ENCODE data around the gene RNF208. TPM values are rescaled to one million over a fixed set of nuclear protein-coding genes. Genes with fewer than 3 reads are reported as not detected.
A peak's percentile ranks its signal among the peaks of the same experiment; 100 is the strongest.

RNF208 gene
- total RNA-seq, 2 donors from 2014 or later, result 0.78 to 14.5 TPM

DNA sequence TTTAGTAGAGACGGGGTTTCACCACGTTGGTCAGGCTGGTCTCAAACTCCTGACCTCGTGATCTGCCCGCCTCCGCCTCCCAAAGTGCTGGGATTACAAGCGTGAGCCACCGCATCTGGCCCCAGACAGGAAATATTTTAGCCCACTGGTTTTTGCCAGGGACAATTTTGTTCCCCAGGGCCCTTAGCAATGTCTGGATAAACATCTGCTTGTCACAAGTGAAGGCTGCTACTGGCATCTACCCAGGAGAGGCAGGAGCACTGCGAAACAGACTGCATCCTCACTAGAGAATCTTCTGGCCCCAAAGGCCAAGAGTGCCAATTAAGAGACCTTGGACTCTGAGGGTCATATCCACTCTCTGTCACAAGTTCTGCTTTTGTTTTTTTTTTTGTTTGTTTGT is 19.1 kb downstream of the RNF208 start:
- Histone ChIP-seq H3K4me3 (no peak overlapping the region), H3K36me3 (replicated peaks in 1 of 2; ENCODE audit: insufficient read depth in 1 of 2, low read depth in 2 of 2) (no peaks in the 10 kb centered on the region), H3K9me3 (no peaks in the 10 kb centered on the region), H3K27me3 (no peaks in the 10 kb centered on the region), H3K4me1 (peaks cover 70% of the 10 kb centered on the region), H3K27ac (no peak overlapping the region)
- intact Hi-C loops (cut with DNase I), result no loop called here
- ATAC-seq (no peak), DNase-seq (no peak)
- TF ChIP-seq, protein P1, sequence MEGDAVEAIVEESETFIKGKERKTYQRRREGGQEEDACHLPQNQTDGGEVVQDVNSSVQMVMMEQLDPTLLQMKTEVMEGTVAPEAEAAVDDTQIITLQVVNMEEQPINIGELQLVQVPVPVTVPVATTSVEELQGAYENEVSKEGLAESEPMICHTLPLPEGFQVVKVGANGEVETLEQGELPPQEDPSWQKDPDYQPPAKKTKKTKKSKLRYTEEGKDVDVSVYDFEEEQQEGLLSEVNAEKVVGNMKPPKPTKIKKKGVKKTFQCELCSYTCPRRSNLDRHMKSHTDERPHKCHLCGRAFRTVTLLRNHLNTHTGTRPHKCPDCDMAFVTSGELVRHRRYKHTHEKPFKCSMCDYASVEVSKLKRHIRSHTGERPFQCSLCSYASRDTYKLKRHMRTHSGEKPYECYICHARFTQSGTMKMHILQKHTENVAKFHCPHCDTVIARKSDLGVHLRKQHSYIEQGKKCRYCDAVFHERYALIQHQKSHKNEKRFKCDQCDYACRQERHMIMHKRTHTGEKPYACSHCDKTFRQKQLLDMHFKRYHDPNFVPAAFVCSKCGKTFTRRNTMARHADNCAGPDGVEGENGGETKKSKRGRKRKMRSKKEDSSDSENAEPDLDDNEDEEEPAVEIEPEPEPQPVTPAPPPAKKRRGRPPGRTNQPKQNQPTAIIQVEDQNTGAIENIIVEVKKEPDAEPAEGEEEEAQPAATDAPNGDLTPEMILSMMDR (IDR thresholded peaks at IDR 0.05), result no peak
- TF ChIP-seq POLR2A (IDR thresholded peaks at IDR 0.05), result no peak
- WGBS, 2 donors, result 75 to 78% methylated on average over 8 of the region's 8 CpGs

DNA sequence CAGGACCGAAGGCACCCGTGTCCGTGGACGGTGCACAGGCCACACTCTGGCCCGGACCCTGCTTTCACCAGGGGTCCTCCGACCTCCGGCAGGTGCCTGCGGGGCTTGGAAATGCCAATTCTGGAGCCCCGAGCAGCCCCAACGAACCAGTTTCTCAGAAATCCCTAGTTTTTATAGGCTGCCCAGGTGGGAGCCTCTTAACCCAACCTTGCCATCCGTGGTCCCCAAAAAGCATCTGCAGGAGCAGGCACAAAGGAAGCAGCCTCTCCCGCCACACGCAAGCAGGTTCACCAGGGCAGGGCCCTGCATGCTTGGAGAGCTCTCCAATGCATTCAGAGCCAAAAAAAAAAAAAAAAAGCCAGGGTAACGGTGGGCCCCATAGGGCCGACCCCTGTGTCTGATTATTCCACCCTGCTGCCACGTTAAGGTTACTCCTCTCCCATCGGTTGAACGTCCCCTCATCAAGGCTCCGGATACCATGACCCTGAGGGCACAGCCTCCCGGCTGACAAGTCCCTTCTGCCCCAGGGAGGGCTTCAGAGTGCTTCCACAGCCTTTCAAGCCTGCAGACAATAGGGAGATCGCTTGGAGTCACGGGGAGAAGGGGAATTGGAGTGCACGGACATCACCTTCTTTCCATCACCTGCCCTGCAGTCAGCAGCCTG is 20.7 kb downstream of the RNF208 start:
- Histone ChIP-seq H3K27ac (peak overlapping the region; percentile 70 to 89 (median 81)), H3K9me3 (no peaks in the 10 kb centered on the region), H3K27me3 (no peaks in the 10 kb centered on the region), H3K4me3 (peak overlapping the region in 1 of 2 donors; percentile 18), H3K4me1 (peaks cover 80% of the 10 kb centered on the region), H3K36me3 (replicated peaks in 1 of 2; ENCODE audit: insufficient read depth in 1 of 2, low read depth in 2 of 2) (no peaks in the 10 kb centered on the region)
- ATAC-seq (no peak), DNase-seq (no peak)
- intact Hi-C loops (cut with DNase I), result no loop called here
- 12 to 26% methylated on average over 10 to 23 of the region's 23 CpGs for WGBS, 2 donors
- no peak for TF ChIP-seq POLR2A (IDR thresholded peaks at IDR 0.05)
- TF ChIP-seq, protein P1 (IDR thresholded peaks at IDR 0.05), result no peak

DNA sequence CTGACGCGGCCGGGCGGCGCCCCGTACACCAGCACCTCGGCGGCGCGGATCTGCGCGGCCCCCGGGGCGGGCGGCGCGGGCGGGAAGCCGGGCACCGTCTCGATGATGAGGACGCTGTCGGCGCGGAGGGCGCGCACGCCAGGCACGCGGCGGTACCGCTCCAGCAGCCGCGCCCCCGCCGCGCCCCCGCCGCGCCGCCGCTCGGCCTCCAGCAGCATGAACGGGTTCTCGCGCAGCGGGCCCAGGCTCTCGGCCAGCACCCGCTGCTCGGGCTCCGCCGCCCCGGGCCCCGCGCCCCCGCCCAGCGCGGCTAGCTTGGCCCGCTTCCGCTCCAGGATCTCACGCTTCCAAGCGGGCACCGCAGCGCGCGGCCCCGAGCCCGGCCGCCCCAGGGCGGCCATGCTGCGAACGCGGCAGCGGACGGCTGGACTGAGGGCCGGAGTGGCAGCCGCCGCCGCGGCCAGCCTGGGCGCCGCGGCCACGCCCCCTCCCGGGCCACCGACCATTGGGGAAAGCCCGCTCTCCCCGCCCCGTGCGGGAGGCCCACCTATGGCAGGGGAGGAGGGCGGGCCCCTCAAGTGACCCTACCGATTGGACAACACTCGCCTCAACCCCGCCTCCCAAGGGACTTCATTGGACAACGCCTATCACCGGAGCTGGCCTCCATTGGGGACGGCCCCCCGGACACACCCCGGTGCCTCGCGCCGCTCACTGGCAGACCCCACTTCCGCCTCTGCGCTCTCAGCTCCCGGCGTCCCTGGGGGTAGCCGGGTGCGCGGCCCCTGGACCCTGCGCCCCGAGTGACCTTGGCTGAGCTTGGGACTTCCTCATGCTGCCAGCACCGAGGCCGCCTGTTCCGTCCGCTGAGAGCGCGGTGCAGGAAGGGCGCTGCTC is 21.5 kb downstream of the RNF208 start, which contains the start of gene TPRN:
TPRN (minus strand) TSS at position 431 of the 894 bp plus-strand sequence; CDS start at position 401, 30 bp downstream.
- 0 to 1% methylated on average over 5 to 70 of the region's 118 CpGs for WGBS, 2 donors
- peaks cover 80% of the 10 kb centered on the region for H3K4me1 ChIP-seq
- H3K27ac ChIP-seq, result peak within 1 kb of the TSS; percentile 92 to 99 (median 92)
- peak; percentile 87 for ATAC-seq
- H3K36me3 ChIP-seq (replicated peaks in 1 of 2; ENCODE audit: insufficient read depth in 1 of 2, low read depth in 2 of 2), result no peaks in the 10 kb centered on the region
- TF ChIP-seq POLR2A (IDR thresholded peaks at IDR 0.05), result peak; percentile 75 to 96 (median 77)
- TF ChIP-seq, protein P1 (IDR thresholded peaks at IDR 0.05), result peak in 1 of 7 experiments; percentile 5
- intact Hi-C loops (cut with DNase I), result no loop called here
- no peaks in the 10 kb centered on the region for H3K9me3 ChIP-seq
- peak; percentile 99 to 100 (median 100) for DNase-seq
- H3K4me3 ChIP-seq, result peak within 1 kb of the TSS; percentile 32 to 40
- H3K27me3 ChIP-seq, result no peaks in the 10 kb centered on the region

DNA sequence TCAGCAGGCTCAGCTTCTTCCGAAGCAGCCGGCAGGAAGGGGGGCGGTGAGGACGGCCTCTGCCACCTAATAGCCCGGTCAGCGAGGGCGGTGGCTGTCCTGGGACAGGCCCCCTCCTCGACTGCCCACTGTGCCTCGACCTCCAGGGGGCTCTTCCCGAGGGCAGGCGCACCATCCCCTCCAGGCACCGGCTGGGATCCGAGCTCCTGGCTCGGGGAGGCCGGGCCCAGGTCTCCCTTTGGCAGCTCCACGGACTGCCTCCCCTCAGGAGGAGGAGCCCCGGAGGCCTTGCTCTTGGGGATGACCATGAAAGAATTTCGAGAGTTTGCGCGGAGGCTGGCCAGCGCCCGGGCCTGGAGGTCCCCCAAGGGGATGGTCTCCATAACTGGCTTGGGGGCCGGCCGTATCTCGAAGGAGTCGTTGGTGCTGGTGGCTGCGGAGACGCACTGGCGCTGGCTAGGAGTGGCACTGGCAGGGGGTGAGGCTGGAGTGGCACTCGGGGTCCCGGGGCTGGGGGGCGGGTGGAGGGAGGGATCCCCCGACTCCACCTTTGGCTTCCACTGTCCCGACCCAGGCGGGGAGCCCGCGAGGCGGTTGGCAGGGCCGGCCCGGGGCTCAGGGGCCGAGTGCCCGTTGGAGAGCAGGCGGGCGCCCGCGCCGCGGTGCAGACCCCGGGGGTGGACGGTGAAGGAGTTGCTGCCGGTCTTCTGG is 22.5 kb downstream of the RNF208 start:
- DNase-seq, result peak in 1 of 4 donors; percentile 30
- no peak for ATAC-seq
- intact Hi-C loops (cut with DNase I), result no loop called here
- Histone ChIP-seq H3K9me3 (no peaks in the 10 kb centered on the region), H3K27ac (peak overlapping the region; percentile 92 to 99 (median 92)), H3K27me3 (no peaks in the 10 kb centered on the region), H3K36me3 (replicated peaks in 1 of 2; ENCODE audit: insufficient read depth in 1 of 2, low read depth in 2 of 2) (no peaks in the 10 kb centered on the region), H3K4me3 (peak overlapping the region; percentile 32 to 40), H3K4me1 (peaks cover 87% of the 10 kb centered on the region)
- TF ChIP-seq, protein P1 (IDR thresholded peaks at IDR 0.05), result no peak
- no peak for TF ChIP-seq POLR2A (IDR thresholded peaks at IDR 0.05)
- 1 to 3% methylated on average over 12 to 38 of the region's 51 CpGs for WGBS, 2 donors

All from body of pancreas (tissue), 4 donors.